ENCODE results near the gene VPS8.

The VPS8 gene

DNA sequence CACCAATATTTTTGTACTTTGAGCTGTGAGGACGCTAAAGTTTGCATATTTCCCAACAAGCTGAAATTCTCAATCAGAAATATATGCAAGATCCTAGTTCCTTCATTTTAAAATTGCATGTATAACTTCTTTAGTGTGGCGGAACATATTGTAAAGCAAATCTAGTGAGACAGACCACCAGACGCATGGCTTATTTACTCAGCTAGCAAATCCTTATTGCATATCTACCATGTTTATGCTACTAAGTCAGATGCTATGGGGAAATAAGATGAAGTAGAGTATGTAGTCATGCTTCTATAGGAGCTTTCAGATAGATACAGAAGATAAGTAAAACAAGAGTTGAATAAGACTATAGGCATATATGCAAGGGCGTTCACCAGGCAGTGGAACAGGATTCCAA, 278.8 kb downstream of the VPS8 start:
- no peak for DNase-seq (ENCODE audit: low spot score)

DNA sequence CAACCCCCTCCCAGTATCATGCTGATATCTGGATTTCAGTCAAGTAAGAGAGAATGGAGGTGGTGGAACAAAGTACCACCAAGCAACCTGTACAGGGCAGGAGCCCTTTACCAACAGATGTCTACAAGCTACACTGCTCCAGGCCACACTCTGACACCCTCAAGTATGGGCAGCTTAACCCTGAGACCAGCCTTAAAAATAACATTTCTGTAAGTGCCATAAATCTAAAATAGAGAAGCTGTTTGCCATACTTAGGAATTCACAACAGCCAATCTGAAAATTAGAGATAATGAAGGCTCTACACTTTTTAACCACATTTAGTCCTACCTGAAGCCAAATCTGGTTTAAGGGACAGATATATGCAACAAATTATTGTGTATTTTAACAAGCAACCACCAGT, 281.1 kb downstream of the VPS8 start:
- no peak for DNase-seq (ENCODE audit: low spot score)

DNA sequence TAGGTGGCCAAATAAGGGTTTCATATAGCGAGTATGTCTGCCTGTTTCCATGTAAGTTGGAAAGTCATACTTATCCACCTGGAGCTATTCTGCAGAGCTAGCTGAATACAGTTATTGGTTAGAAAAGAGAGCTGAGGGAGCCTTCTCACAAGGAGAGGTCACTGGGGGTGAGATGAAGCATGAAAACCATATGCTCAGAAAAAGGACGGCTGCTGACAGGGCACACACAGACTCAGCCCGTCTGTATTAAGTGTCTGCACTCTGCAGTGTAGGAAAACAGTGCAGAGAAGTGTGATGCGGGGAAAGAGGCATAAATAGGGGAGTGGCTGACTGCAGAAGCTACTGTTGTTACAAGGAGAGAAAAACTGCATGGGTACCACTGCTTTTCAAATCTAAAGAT, 282.7 kb downstream of the VPS8 start:
- no peak for DNase-seq (ENCODE audit: low spot score)

Data from iPS-NIHi11 (cell line).